ENCODE results near the gene SEZ6L. TPM values are rescaled to one million over a fixed set of nuclear protein-coding genes. Genes with fewer than 3 reads are reported as not detected.

Gene SEZ6L
- total and polyA plus RNA-seq, 10 donors = 0.02 to 0.72 (median 0.30) TPM; not detected in 2

DNA sequence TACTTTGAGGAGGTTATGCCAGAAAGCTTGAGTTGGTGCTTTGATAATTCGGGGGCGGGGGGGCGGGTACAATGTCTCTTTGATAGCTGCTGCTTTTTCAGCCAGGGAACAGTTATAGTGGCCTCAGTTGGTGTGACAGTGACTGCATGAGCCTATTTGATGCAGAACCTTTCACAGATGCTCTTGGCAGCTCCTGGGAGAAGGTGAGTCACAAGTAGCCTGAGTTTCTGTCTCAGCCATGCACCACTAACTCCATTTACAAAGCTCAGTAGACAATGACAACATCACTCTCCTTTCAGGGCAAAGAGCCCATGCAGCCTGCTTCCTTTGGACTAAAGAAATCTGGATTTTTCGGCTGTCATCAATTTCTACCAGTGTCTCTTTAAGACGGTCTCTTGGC is 42.1 kb upstream of the SEZ6L start:
- Histone ChIP-seq H3K27me3 (replicated peaks in 1 of 7) (peaks cover 0 to 47% (median 0%) of the 10 kb centered on the region in 7 donors), H3K9me3 (peaks cover 0 to 7% (median 0%) of the 10 kb centered on the region in 8 donors), H3K4me3 (no peak overlapping the region), H3K27ac (no peak overlapping the region), H3K4me1 (peaks cover 0 to under 1% (median 0%) of the 10 kb centered on the region in 6 donors), H3K36me3 (no peaks in the 10 kb centered on the region)
- no peak for TF ChIP-seq POLR2A (IDR thresholded peaks at IDR 0.05)
- TF ChIP-seq, protein P1, sequence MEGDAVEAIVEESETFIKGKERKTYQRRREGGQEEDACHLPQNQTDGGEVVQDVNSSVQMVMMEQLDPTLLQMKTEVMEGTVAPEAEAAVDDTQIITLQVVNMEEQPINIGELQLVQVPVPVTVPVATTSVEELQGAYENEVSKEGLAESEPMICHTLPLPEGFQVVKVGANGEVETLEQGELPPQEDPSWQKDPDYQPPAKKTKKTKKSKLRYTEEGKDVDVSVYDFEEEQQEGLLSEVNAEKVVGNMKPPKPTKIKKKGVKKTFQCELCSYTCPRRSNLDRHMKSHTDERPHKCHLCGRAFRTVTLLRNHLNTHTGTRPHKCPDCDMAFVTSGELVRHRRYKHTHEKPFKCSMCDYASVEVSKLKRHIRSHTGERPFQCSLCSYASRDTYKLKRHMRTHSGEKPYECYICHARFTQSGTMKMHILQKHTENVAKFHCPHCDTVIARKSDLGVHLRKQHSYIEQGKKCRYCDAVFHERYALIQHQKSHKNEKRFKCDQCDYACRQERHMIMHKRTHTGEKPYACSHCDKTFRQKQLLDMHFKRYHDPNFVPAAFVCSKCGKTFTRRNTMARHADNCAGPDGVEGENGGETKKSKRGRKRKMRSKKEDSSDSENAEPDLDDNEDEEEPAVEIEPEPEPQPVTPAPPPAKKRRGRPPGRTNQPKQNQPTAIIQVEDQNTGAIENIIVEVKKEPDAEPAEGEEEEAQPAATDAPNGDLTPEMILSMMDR (IDR thresholded peaks at IDR 0.05 in 8 of 11, conservative IDR thresholded peaks at IDR 0.05 in 3 of 11) = no peak
- intact Hi-C loops (cut with DNase I; ENCODE audit: low total_unique reads) = no loop called here
- WGBS, 5 donors = 71 to 86% (median 80%) methylated on average over 5 of the region's 5 CpGs
- DNase-seq = no peak

DNA sequence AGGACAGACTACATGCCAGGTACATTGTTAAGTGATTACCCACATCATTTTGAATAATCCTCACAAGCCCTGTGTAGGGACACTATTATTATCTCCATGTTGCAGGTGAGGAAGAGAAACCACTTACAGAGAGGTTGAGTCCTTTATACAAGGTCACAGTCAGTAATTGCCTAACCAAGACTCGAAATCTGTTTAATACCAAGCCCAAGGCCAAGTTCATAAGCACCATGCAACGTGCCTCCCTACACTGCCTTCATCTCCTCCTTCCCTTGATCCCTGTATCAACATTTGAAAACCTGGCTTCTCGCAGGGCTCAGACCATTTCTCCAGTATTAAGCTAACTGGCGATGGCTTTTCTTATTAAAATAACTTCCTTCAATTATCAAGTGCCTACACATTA is 41.7 kb upstream of the SEZ6L start:
- Histone ChIP-seq H3K9me3 (peaks cover 0 to 7% (median 0%) of the 10 kb centered on the region in 8 donors), H3K4me1 (no peaks in the 10 kb centered on the region), H3K36me3 (no peaks in the 10 kb centered on the region), H3K27ac (no peak overlapping the region), H3K27me3 (replicated peaks in 1 of 7) (peaks cover 0 to 45% (median 0%) of the 10 kb centered on the region in 7 donors), H3K4me3 (no peak overlapping the region)
- 55 to 71% (median 64%) methylated on average over 4 of the region's 4 CpGs for WGBS, 5 donors
- DNase-seq = no peak
- intact Hi-C loops (cut with DNase I; ENCODE audit: low total_unique reads) = no loop called here
- no peak for TF ChIP-seq POLR2A (IDR thresholded peaks at IDR 0.05)
- no peak for TF ChIP-seq POLR2AphosphoS5 (IDR thresholded peaks at IDR 0.05)
- TF ChIP-seq, protein P1 (IDR thresholded peaks at IDR 0.05 in 8 of 11, conservative IDR thresholded peaks at IDR 0.05 in 3 of 11) = no peak

DNA sequence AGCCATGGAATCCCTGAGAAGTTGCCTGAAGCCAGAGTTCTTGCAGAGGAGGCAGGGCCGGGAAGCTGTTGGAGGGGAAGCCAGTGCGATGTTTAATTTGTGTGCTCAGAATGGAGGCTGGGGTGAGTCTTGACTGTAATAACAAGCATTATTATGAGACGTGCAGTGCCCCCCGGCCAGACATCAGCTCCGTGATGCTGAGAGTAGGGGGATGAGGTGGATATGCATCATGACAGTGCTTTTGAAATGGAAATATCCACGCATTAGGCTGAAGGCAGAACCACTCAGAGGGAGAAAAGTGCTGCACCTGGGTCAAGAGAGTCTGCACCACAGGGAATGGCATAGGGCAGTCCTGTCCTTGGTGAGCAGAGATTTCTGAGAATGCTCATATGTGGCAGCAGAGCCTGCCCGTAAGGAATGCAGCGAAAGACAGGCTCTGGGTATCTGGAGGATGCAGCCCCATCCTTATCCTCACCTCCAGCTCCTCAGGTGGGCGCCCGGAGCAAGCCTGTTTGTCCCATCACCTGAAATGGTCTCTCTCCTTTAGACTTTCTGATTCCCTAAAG is 37.6 kb upstream of the SEZ6L start:
- DNase-seq = no peak
- TF ChIP-seq, protein P1 (IDR thresholded peaks at IDR 0.05 in 8 of 11, conservative IDR thresholded peaks at IDR 0.05 in 3 of 11) = no peak
- TF ChIP-seq POLR2A (IDR thresholded peaks at IDR 0.05) (no peak), POLR2AphosphoS5 (IDR thresholded peaks at IDR 0.05) (no peak)
- H3K4me3 ChIP-seq = no peak overlapping the region
- intact Hi-C loops (cut with DNase I; ENCODE audit: low total_unique reads) = no loop called here
- H3K4me1 ChIP-seq = no peaks in the 10 kb centered on the region
- peaks cover 0 to 72% (median 0%) of the 10 kb centered on the region in 7 donors for H3K27me3 ChIP-seq (replicated peaks in 1 of 7)
- no peaks in the 10 kb centered on the region for H3K36me3 ChIP-seq
- WGBS, 5 donors = 46 to 60% (median 48%) methylated on average over 8 to 10 of the region's 10 CpGs
- H3K9me3 ChIP-seq = no peaks in the 10 kb centered on the region
- H3K27ac ChIP-seq = no peak overlapping the region

DNA sequence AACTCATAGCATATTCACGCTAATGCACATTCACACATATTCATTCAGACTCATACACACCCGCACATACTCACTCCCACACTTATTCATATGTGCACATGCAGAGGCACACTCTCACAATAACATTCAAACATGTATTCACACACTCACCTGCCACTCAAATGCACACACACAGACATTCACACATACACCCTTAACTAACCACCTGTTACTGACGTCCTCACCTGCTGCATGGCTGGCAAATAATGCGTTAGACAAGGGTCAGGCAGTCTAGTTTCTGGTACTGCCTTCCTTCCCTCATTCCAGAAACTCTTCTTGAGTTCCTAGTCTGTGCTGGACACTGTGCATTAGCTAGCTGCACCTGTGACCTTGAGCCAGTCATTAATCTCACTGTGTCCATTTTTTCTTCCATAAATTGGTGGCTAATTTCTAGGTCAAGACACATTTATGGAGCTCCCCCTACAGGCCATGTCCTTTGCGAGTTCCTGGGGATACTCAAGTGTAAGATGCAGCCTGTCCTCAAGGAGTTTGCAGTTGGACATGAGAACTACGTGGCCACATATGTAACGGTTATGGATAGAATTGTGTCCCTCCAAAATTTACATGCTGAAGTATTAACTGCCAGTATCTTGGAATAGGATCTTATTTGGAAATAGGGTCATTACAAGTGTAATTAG is 34.5 kb upstream of the SEZ6L start:
- Histone ChIP-seq H3K4me3 (no peak overlapping the region), H3K27ac (no peak overlapping the region), H3K9me3 (no peaks in the 10 kb centered on the region), H3K36me3 (no peaks in the 10 kb centered on the region), H3K27me3 (replicated peaks in 1 of 7) (peaks cover 0 to 92% (median 1%) of the 10 kb centered on the region in 7 donors), H3K4me1 (no peaks in the 10 kb centered on the region)
- 75 to 84% (median 77%) methylated on average over 7 of the region's 7 CpGs for WGBS, 5 donors
- intact Hi-C loops (cut with DNase I; ENCODE audit: low total_unique reads) = no loop called here
- no peak for DNase-seq
- TF ChIP-seq POLR2AphosphoS5 (IDR thresholded peaks at IDR 0.05) (no peak), POLR2A (IDR thresholded peaks at IDR 0.05) (no peak)
- TF ChIP-seq, protein P1 (IDR thresholded peaks at IDR 0.05 in 8 of 11, conservative IDR thresholded peaks at IDR 0.05 in 3 of 11) = no peak

Data from spleen (tissue), 11 donors.